Measurements from ENCODE around the gene CAMK2D.

The CAMK2D gene

DNA sequence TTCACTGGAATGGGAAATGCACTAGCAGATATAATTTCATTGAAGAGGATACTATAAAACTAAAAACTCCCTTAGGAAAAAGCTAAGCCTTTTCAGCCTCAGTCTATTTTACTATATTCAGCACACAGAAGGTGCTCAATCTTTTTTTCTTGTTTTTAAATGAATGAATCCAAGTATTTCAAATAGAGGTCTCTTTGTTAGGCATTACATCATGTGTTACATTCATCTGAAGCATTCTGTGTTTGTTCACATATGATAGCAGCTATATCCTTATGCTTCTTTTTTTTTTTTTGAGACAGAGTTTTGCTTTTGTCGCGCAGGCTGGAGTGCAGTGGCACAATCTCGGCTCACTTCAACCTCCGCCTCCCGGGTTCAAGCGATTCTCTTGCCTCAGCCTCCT is 278.4 kb downstream of the CAMK2D start:
- Mint-ChIP-seq H3K36me3 (peaks cover 48% of the 10 kb centered on the region), H3K4me3 (no peak overlapping the region)

GRCh38 chr4:113482325-113482724 is 279.2 kb downstream of the CAMK2D start:
- H3K9me3 Mint-ChIP-seq, result no peaks in the 10 kb centered on the region
- H3K36me3 Mint-ChIP-seq, result peaks cover 48% of the 10 kb centered on the region
- no peak overlapping the region for H3K4me3 Mint-ChIP-seq
- no peaks in the 10 kb centered on the region for H3K4me1 Mint-ChIP-seq
- no peak overlapping the region for H3K27ac Mint-ChIP-seq
- no peak for ATAC-seq
- no peaks in the 10 kb centered on the region for H3K27me3 Mint-ChIP-seq

More for the DNA sequence above, 278.4 kb downstream of the CAMK2D start:
- no peak overlapping the region for H3K27ac Mint-ChIP-seq
- no peaks in the 10 kb centered on the region for H3K27me3 Mint-ChIP-seq
- ATAC-seq, result no peak
- H3K4me1 Mint-ChIP-seq, result no peaks in the 10 kb centered on the region
- no peaks in the 10 kb centered on the region for H3K9me3 Mint-ChIP-seq

DNA sequence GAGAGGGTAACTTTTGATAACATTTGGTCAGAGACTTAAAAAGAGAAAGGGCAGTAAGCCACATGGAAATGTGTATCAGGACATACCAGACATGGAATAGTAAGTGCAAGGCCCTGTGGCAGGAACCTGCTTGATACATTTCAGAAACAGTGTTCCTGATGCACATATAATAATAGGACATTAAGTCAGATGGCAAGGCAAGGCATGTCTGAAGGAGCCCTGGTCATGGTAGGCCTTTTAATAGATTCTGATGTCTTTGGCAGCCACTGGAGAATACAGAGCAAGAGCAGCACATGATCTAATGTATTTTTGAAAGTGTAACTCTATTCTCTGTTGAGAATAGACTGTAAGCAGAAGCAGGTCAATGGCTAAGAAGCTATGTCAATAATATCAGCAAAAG is 279.7 kb downstream of the CAMK2D start:
- H3K36me3 Mint-ChIP-seq, result peaks cover 52% of the 10 kb centered on the region
- no peaks in the 10 kb centered on the region for H3K9me3 Mint-ChIP-seq
- H3K4me3 Mint-ChIP-seq, result no peak overlapping the region
- no peak for ATAC-seq
- no peak overlapping the region for H3K27ac Mint-ChIP-seq
- no peaks in the 10 kb centered on the region for H3K4me1 Mint-ChIP-seq
- H3K27me3 Mint-ChIP-seq, result no peaks in the 10 kb centered on the region

GRCh38 chr4:113480109-113480508 is 281.4 kb downstream of the CAMK2D start:
- no peaks in the 10 kb centered on the region for H3K4me1 Mint-ChIP-seq
- H3K27me3 Mint-ChIP-seq, result no peaks in the 10 kb centered on the region
- no peak for ATAC-seq
- no peak overlapping the region for H3K4me3 Mint-ChIP-seq
- no peaks in the 10 kb centered on the region for H3K9me3 Mint-ChIP-seq
- H3K27ac Mint-ChIP-seq, result no peak overlapping the region
- peaks cover 59% of the 10 kb centered on the region for H3K36me3 Mint-ChIP-seq

DNA sequence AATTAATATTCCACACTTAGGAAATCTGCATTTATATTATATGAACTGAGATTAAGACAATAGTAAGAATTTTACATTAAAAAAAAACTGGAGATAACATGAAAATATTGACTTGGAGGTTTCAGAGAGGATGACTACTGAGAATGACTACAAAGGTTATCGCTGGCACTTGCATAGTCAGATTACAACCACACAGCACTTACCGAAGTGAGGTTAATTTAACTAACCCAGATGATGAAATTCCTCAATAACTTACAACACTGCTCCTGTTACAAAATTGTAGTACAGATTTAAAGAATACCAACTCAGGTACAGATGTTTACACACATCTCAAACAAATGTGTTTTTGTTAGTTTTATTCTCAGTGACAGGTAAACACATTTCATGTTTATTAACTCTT is 283.5 kb downstream of the CAMK2D start:
- ATAC-seq, result no peak
- Mint-ChIP-seq H3K4me3 (no peak overlapping the region), H3K36me3 (peaks cover 48% of the 10 kb centered on the region), H3K4me1 (no peaks in the 10 kb centered on the region), H3K9me3 (no peaks in the 10 kb centered on the region), H3K27me3 (no peaks in the 10 kb centered on the region), H3K27ac (no peak overlapping the region)

- ATAC-seq, result no peak
- no peak overlapping the region for H3K4me3 Mint-ChIP-seq
- no peaks in the 10 kb centered on the region for H3K27me3 Mint-ChIP-seq
- H3K36me3 Mint-ChIP-seq, result peaks cover 37% of the 10 kb centered on the region
- no peaks in the 10 kb centered on the region for H3K4me1 Mint-ChIP-seq
- no peak overlapping the region for H3K27ac Mint-ChIP-seq
- H3K9me3 Mint-ChIP-seq, result no peaks in the 10 kb centered on the region
Observed at GRCh38 chr4:113476800-113477199, 284.7 kb downstream of the CAMK2D start.

DNA sequence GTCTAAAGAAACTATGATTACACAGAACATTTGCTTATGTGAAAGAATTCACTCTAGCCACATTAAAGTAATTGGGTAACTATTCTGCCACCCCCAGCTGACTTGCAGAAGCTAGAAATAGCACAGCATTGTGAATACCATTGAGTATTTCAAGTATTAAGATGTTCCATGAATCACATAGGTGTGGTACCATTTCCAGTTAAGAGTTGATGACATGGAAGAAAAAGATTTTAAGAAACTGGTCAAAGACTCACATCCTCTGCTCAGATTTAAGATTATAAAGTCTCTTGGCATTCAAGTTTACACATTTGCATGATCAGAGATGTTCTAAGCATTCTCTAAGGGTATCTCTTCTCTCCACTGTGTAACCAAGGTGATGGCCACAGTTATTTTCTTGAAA is 287.5 kb downstream of the CAMK2D start:
- no peaks in the 10 kb centered on the region for H3K4me1 Mint-ChIP-seq
- no peak overlapping the region for H3K4me3 Mint-ChIP-seq
- H3K9me3 Mint-ChIP-seq, result no peaks in the 10 kb centered on the region
- H3K36me3 Mint-ChIP-seq, result peaks cover 52% of the 10 kb centered on the region
- no peak overlapping the region for H3K27ac Mint-ChIP-seq
- ATAC-seq, result no peak
- no peaks in the 10 kb centered on the region for H3K27me3 Mint-ChIP-seq

GRCh38 chr4:113472864-113473263 is 288.7 kb downstream of the CAMK2D start:
- Mint-ChIP-seq H3K4me3 (no peak overlapping the region), H3K27me3 (no peaks in the 10 kb centered on the region), H3K4me1 (no peaks in the 10 kb centered on the region), H3K27ac (no peak overlapping the region), H3K9me3 (no peaks in the 10 kb centered on the region), H3K36me3 (peaks cover 45% of the 10 kb centered on the region)
- no peak for ATAC-seq

DNA sequence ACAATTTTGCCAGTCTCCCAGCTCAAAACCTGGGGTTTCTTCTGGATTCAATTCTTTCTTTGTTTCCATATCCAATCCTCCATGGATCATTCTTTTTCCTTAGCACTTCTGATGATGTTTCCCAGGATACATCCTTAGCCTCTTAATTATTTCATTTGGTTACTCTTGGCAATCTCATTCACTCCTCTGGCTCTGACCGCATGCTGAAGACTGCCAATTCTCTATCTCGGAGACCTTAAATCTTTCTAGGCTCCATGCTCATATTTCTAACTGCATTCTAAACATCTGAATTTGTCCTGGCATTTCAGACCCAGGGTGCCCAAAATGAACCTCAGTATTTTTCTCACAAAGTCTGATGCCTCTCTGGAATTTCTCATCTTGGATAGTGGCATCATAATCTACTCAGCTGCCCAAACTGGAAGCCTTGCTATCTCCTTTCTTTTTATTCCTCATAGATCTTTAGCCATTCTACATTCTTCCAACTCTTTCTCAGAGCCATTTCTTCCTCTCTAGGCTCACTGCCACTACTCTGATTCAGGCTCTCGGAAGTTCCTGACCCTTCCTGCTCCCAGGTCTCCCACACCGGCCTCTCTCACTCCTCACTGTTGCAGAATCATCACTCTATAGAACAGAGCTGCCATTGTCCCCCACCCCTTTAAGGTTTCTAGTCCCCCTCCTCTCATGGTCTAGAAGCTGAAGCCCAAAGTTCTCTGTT is 290.2 kb downstream of the CAMK2D start:
- Mint-ChIP-seq H3K27ac (no peak overlapping the region), H3K9me3 (no peaks in the 10 kb centered on the region), H3K4me3 (no peak overlapping the region), H3K36me3 (peaks cover 37% of the 10 kb centered on the region), H3K27me3 (no peaks in the 10 kb centered on the region), H3K4me1 (no peaks in the 10 kb centered on the region)
- ATAC-seq, result no peak

GRCh38 chr4:113469926-113470325 is 291.6 kb downstream of the CAMK2D start:
- peaks cover 30% of the 10 kb centered on the region for H3K36me3 Mint-ChIP-seq
- H3K27ac Mint-ChIP-seq, result no peak overlapping the region
- ATAC-seq, result no peak
- H3K27me3 Mint-ChIP-seq, result no peaks in the 10 kb centered on the region
- no peaks in the 10 kb centered on the region for H3K9me3 Mint-ChIP-seq
- H3K4me3 Mint-ChIP-seq, result no peak overlapping the region
- H3K4me1 Mint-ChIP-seq, result no peaks in the 10 kb centered on the region

GRCh38 chr4:113469023-113469390 is 292.5 kb downstream of the CAMK2D start:
- Mint-ChIP-seq H3K27me3 (no peaks in the 10 kb centered on the region), H3K4me3 (no peak overlapping the region), H3K4me1 (no peaks in the 10 kb centered on the region), H3K36me3 (peaks cover 39% of the 10 kb centered on the region), H3K27ac (no peak overlapping the region), H3K9me3 (no peaks in the 10 kb centered on the region)
- no peak for ATAC-seq

GRCh38 chr4:113468165-113469022 is 293.1 kb downstream of the CAMK2D start:
- H3K36me3 Mint-ChIP-seq, result peaks cover 39% of the 10 kb centered on the region
- H3K4me1 Mint-ChIP-seq, result no peaks in the 10 kb centered on the region
- no peaks in the 10 kb centered on the region for H3K27me3 Mint-ChIP-seq
- H3K9me3 Mint-ChIP-seq, result no peaks in the 10 kb centered on the region
- H3K27ac Mint-ChIP-seq, result no peak overlapping the region
- H3K4me3 Mint-ChIP-seq, result no peak overlapping the region
- ATAC-seq, result peak; percentile 47

GRCh38 chr4:113467581-113467980 is 294.0 kb downstream of the CAMK2D start:
- no peaks in the 10 kb centered on the region for H3K9me3 Mint-ChIP-seq
- H3K27ac Mint-ChIP-seq, result no peak overlapping the region
- H3K4me3 Mint-ChIP-seq, result no peak overlapping the region
- H3K27me3 Mint-ChIP-seq, result no peaks in the 10 kb centered on the region
- ATAC-seq, result no peak
- peaks cover 39% of the 10 kb centered on the region for H3K36me3 Mint-ChIP-seq
- no peaks in the 10 kb centered on the region for H3K4me1 Mint-ChIP-seq

- no peak overlapping the region for H3K4me3 Mint-ChIP-seq
- H3K27me3 Mint-ChIP-seq, result no peaks in the 10 kb centered on the region
- ATAC-seq, result no peak
- H3K36me3 Mint-ChIP-seq, result peaks cover 43% of the 10 kb centered on the region
- H3K9me3 Mint-ChIP-seq, result no peaks in the 10 kb centered on the region
- H3K4me1 Mint-ChIP-seq, result no peaks in the 10 kb centered on the region
- H3K27ac Mint-ChIP-seq, result no peak overlapping the region
Observed at GRCh38 chr4:113462286-113462685, 299.3 kb downstream of the CAMK2D start.

GRCh38 chr4:113461281-113461680 is 300.3 kb downstream of the CAMK2D start:
- no peak for ATAC-seq
- Mint-ChIP-seq H3K9me3 (no peaks in the 10 kb centered on the region), H3K4me1 (no peaks in the 10 kb centered on the region), H3K36me3 (peaks cover 53% of the 10 kb centered on the region), H3K27ac (peak overlapping the region; percentile 11), H3K4me3 (no peak overlapping the region), H3K27me3 (no peaks in the 10 kb centered on the region)

DNA sequence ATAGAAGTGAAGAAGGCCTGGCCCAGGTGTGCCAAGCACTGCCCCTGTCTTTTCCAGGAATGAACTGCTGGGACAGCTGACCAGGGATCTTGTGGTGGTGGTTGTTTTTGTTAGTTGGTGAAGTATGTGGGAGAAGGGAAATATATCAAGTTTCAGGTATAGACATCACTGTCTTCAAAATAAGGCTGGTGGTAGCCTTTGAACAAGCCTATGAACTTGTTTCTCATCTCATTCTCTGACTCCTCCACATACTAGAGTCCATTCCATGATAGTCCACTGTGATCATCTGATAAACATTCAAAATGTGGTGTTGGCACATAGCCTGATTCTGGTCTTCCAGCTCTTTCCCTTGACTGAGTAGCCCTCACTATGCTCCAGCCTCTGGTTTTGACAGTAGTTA is 303.7 kb downstream of the CAMK2D start:
- no peaks in the 10 kb centered on the region for H3K27me3 Mint-ChIP-seq
- ATAC-seq, result no peak
- H3K4me1 Mint-ChIP-seq, result peaks cover 9% of the 10 kb centered on the region
- peaks cover 59% of the 10 kb centered on the region for H3K36me3 Mint-ChIP-seq
- no peaks in the 10 kb centered on the region for H3K9me3 Mint-ChIP-seq
- H3K27ac Mint-ChIP-seq, result no peak overlapping the region
- H3K4me3 Mint-ChIP-seq, result no peak overlapping the region

Data from stimulated activated memory B cell treated with anti-CD40 and anti-IgM and Interleukin-4, amounts not matched to agents 10 μg/mL and 1 μg/mL and 100 μg/mL, for 72 hours (primary cell).